Transverse colon (tissue), 4 donors: ENCODE data around the gene OR51F2. TPM values are rescaled to one million over a fixed set of nuclear protein-coding genes. Genes with fewer than 3 reads are reported as not detected.
"Not testable (repeated sequence)": the region's sequence is repeated elsewhere in the genome, so short reads cannot be mapped to it uniquely, and the experiment has no call there.

ENCODE experiments used
- DNase-seq: peaks from one replicate; pipeline ENCODE4 v3.0.0-alpha.2; 2019
- H3K27ac ChIP-seq, 4 donors: fragments of 200-600 bp; sonication (generic); 2 replicates each; pipeline ENCODE4 v1.5.1; 2016 to 2018; ENCODE audit warnings: inconsistent platforms in 4 of 4
- H3K27me3 ChIP-seq: fragments of 200-600 bp; sonication (generic); 2 replicates; pipeline ENCODE4 v1.5.1; 2017; ENCODE audit warnings: inconsistent platforms
- H3K36me3 ChIP-seq, 4 donors: fragments of 200-600 bp; sonication (generic); 2 replicates each; pipeline ENCODE4 v1.5.1; 2017 to 2019; ENCODE audit warnings: inconsistent platforms in 4 of 4
- H3K4me1 ChIP-seq, 4 donors: fragments of 200-600 bp; sonication (generic); 2 replicates each; pipeline ENCODE4 v1.5.1; 2017 to 2020; ENCODE audit warnings: inconsistent platforms in 4 of 4
- H3K4me3 ChIP-seq, 4 donors: fragments of 200-600 bp; sonication (generic); 1 replicate in 1 of 4; 2 replicates in 3 of 4; pipeline versions ENCODE4 v1.5.1 to v1.6.1; 2017 to 2019; ENCODE audit warnings: inconsistent platforms in 4 of 4
- H3K9me3 ChIP-seq, 2 donors: fragments of 200-600 bp; sonication (generic); 2 replicates each; pipeline ENCODE4 v1.5.1; 2017 to 2019; ENCODE audit warnings: inconsistent platforms in 2 of 2
- CTCF ChIP-seq, 5 experiments: fragments of 200-600 bp in 3 of 5; fragments of 450-650 bp in 2 of 5; sonication (generic) in 3 of 5; IDR thresholded peaks; 1 replicate in 2 of 5; 2 replicates in 3 of 5; pipeline ENCODE4 v1.5.1; 2016 to 2017; ENCODE audit warnings: antibody characterized with exemption in 5 of 5, inconsistent platforms in 3 of 5, mild to moderate bottlenecking in 2 of 5, moderate library complexity in 1 of 5
- EP300 ChIP-seq: sonication (generic); formaldehyde crosslinking; IDR thresholded peaks from one replicate; pipeline ENCODE4 v1.6.1; 2017; ENCODE audit warnings: antibody characterized with exemption, low read depth
- POLR2A ChIP-seq: fragments of 450-650 bp; IDR thresholded peaks from one replicate; pipeline ENCODE4 v1.6.1; 2016; ENCODE audit warnings: antibody characterized with exemption, mild to moderate bottlenecking, moderate library complexity
- POLR2AphosphoS5 ChIP-seq, 3 donors: sonication (generic); formaldehyde crosslinking; IDR thresholded peaks; one replicate each; pipeline ENCODE4 v1.6.1; 2016; ENCODE audit warnings: antibody characterized with exemption in 3 of 3
- WGBS, 2 donors: methylation state at CpG; one replicate each; pipeline ENCODE4 v1.1.5; 2018; ENCODE audit warnings: low coverage in 1 of 2; 5-methylcytosine and 5-hydroxymethylcytosine counted together
- in situ Hi-C, 4 donors: fragments of 200-750 bp; cut with MboI; loops; one replicate each; pipeline versions ENCODE4 v1.15.0 to v1.15.1; 2017; ENCODE audit warnings: low sequenced_read_pairs in 3 of 4, low pct_ligation_motif_present in 1 of 4, low pct_unique_long_range_greater_than_20kb in 1 of 4
- intact Hi-C: fragments of 100-400 bp; cut with DNase I; formaldehyde crosslinking; loops from one replicate; pipeline ENCODE4 v1.15.1; 2023; ENCODE audit warnings: low total_unique reads
- total RNA-seq, 4 donors: library from RNA; depleted of rRNA; stranded (reverse); fragments of >200 nt; gene quantifications; one replicate each; pipeline ENCODE4 v1.1.0, GENCODE V29; 2016

OR51F2 gene
- total RNA-seq, 4 donors from 2014 or later: not detected

- intact Hi-C loops: no loop called here
These were observed 27.9 kb downstream of the OR51F2 start, which contains the start of gene OR51S1 for GRCh38 chr11:4848908-4849532. OR51S1 (minus strand) TSS chr11:4849208; CDS start chr11:4849208, 0 bp downstream.

GRCh38 chr11:4851033-4851432 lies 29.9 kb downstream of the OR51F2 start:
- Histone ChIP-seq H3K27ac (no peak overlapping the region), H3K4me1 (no peaks in the 10 kb centered on the region), H3K27me3 (no peaks in the 10 kb centered on the region), H3K4me3 (no peak overlapping the region), H3K9me3 (no peaks in the 10 kb centered on the region), H3K36me3 (no peaks in the 10 kb centered on the region)
- intact Hi-C loops: no loop called here
- TF ChIP-seq CTCF (IDR thresholded peaks at IDR 0.05) (no peak), POLR2A (no peak), POLR2AphosphoS5 (IDR thresholded peaks at IDR 0.05) (no peak), EP300 (no peak)
- DNase-seq: no peak
- in situ Hi-C loops: no loop called here
- WGBS, 2 donors: 0 to 8% methylated on average over 1 to 4 of the region's 4 CpGs

More at GRCh38 chr11:4848908-4849532, 27.9 kb downstream of the OR51F2 start, which contains the start of gene OR51S1:
- H3K27ac ChIP-seq: no peak within 1 kb of the TSS
- no peaks in the 10 kb centered on the region for H3K4me1 ChIP-seq
- TF ChIP-seq CTCF (IDR thresholded peaks at IDR 0.05) (no peak), EP300 (no peak), POLR2A (no peak), POLR2AphosphoS5 (IDR thresholded peaks at IDR 0.05) (no peak)
- no peak for DNase-seq
- in situ Hi-C loops: loop anchor here in 1 of 4 donors (25.0 kb wide), 1 partner anchor 212 kb away; the partner anchor contains the start of genes OR51D1 and OR51E1
- no peaks in the 10 kb centered on the region for H3K9me3 ChIP-seq
- H3K27me3 ChIP-seq: no peaks in the 10 kb centered on the region
- no peaks in the 10 kb centered on the region for H3K36me3 ChIP-seq
- WGBS, 2 donors: 51 to 87% methylated on average over 5 to 9 of the region's 9 CpGs
- no peak within 1 kb of the TSS for H3K4me3 ChIP-seq

GRCh38 chr11:4854286-4854685 lies 33.2 kb downstream of the OR51F2 start:
- intact Hi-C loops, H3K4me3 ChIP-seq, H3K27ac ChIP-seq, H3K36me3 ChIP-seq, H3K9me3 ChIP-seq, H3K27me3 ChIP-seq, in situ Hi-C loops, DNase-seq, H3K4me1 ChIP-seq: not testable (repeated sequence)
- 88% methylated on average over 7 of the region's 7 CpGs; no CpG with 5 or more reads in 1 of the 2 donors for WGBS, 2 donors

- no peak for TF ChIP-seq POLR2AphosphoS5 (IDR thresholded peaks at IDR 0.05)
- TF ChIP-seq CTCF (IDR thresholded peaks at IDR 0.05): no peak
- no peak for TF ChIP-seq EP300
- no peak for TF ChIP-seq POLR2A
- Histone ChIP-seq H3K27ac (no peak overlapping the region), H3K36me3 (no peaks in the 10 kb centered on the region), H3K27me3 (no peaks in the 10 kb centered on the region), H3K4me1 (no peaks in the 10 kb centered on the region), H3K9me3 (no peaks in the 10 kb centered on the region), H3K4me3 (no peak overlapping the region)
- no peak for DNase-seq
- intact Hi-C loops (no loop called here), in situ Hi-C loops (no loop called here)
These were observed 41.5 kb downstream of the OR51F2 start for GRCh38 chr11:4862447-4863236.
